C4-2B (cell line): ENCODE results near the gene ZNF296.

Experiments
- ZFX ChIP-seq: fragments of 450-650 bp; IDR thresholded peaks from 2 replicates; pipeline ENCODE4 v1.6.1; 2017
- TF ChIP-seq, protein P1 (sequence below): fragments of 450-650 bp; conservative IDR thresholded peaks from 2 replicates; pipeline ENCODE4 v1.5.1; 2017; ENCODE audit warnings: mild to moderate bottlenecking

- TF ChIP-seq, protein P1, sequence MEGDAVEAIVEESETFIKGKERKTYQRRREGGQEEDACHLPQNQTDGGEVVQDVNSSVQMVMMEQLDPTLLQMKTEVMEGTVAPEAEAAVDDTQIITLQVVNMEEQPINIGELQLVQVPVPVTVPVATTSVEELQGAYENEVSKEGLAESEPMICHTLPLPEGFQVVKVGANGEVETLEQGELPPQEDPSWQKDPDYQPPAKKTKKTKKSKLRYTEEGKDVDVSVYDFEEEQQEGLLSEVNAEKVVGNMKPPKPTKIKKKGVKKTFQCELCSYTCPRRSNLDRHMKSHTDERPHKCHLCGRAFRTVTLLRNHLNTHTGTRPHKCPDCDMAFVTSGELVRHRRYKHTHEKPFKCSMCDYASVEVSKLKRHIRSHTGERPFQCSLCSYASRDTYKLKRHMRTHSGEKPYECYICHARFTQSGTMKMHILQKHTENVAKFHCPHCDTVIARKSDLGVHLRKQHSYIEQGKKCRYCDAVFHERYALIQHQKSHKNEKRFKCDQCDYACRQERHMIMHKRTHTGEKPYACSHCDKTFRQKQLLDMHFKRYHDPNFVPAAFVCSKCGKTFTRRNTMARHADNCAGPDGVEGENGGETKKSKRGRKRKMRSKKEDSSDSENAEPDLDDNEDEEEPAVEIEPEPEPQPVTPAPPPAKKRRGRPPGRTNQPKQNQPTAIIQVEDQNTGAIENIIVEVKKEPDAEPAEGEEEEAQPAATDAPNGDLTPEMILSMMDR = no peak
- TF ChIP-seq ZFX = no peak
Measured at GRCh38 chr19:45068041-45068440, 8.2 kb downstream of the ZNF296 start.
